H1 (cell line): ENCODE data around the gene SPECC1. TPM values are rescaled to one million over a fixed set of nuclear protein-coding genes. Genes with fewer than 3 reads are reported as not detected.

Source experiments
- CTCF ChIA-PET: fragments of 300-600 bp; sonication (Branson Sonifier 250); formaldehyde crosslinking; loops from one replicate; lab custom pipeline; 2021; ENCODE audit not compliant: partially characterized antibody; lab: Charles Lee
- POLR2A ChIA-PET: fragments of 300-600 bp; sonication (Branson Sonifier 250); formaldehyde crosslinking; loops from one replicate; lab custom pipeline; 2021; ENCODE audit warnings: inconsistent platforms; ENCODE audit not compliant: partially characterized antibody; lab: Charles Lee
- DNase-seq, 2 experiments: peaks; one replicate each; pipeline versions ENCODE4 v3.0.0 to v3.0.0-alpha.2; 2010 to 2022; ENCODE audit warnings: low spot score in 2 of 2, low read depth in 1 of 2, mixed read lengths in 1 of 2
- FAIRE-seq: peaks from 2 replicates; lab custom pipeline; 2011; peaks lifted over from hg19 to GRCh38; lab: Jason Lieb, UNC
- H2AFZ ChIP-seq: 2 replicates; pipeline ENCODE4 v1.8.1; 2012; ENCODE audit warnings: low read length, inconsistent platforms
- H2AK5ac ChIP-seq: 2 replicates; pipeline ENCODE4 v1.6.1; 2013; ENCODE audit warnings: low read depth, low read length
- H2BK120ac ChIP-seq: replicated peaks from 2 replicates; pipeline ENCODE3; 2013; ENCODE audit warnings: low read depth, low read length, inconsistent platforms
- H2BK12ac ChIP-seq: 2 replicates; pipeline ENCODE4 v1.6.1; 2013; ENCODE audit warnings: low read depth, low read length
- H2BK15ac ChIP-seq: 2 replicates; pipeline ENCODE4 v1.6.1; 2013; ENCODE audit warnings: low read length
- H2BK20ac ChIP-seq: 2 replicates; pipeline ENCODE4 v1.6.1; 2013; ENCODE audit warnings: low read length
- H2BK5ac ChIP-seq: 2 replicates; pipeline ENCODE4 v1.6.1; 2013; ENCODE audit warnings: low read depth, low read length
- H3K14ac ChIP-seq: 2 replicates; pipeline ENCODE4 v1.6.1; 2013; ENCODE audit warnings: inconsistent platforms; ENCODE audit not compliant: insufficient read length
- H3K18ac ChIP-seq: 2 replicates; pipeline ENCODE4 v1.6.1; 2013; ENCODE audit warnings: low read length; ENCODE audit errors: extremely low read depth
- H3K23ac ChIP-seq: 2 replicates; pipeline ENCODE4 v1.6.1; 2013; ENCODE audit warnings: inconsistent platforms; ENCODE audit not compliant: insufficient read length
- H3K23me2 ChIP-seq: 2 replicates; pipeline ENCODE4 v1.6.1; 2013; ENCODE audit warnings: low read depth, low read length
- H3K27ac ChIP-seq: 2 replicates; pipeline ENCODE4 v1.6.1; 2011; ENCODE audit warnings: low read depth, low read length, inconsistent platforms
- H3K27me3 ChIP-seq, 4 experiments: replicated peaks in 1 of 4; 1 replicate in 1 of 4; 2 replicates in 3 of 4; pipeline versions ENCODE4 v1.6.1 to v1.8.1; 2011 to 2013; ENCODE audit warnings: low read length in 3 of 4, mild to moderate bottlenecking in 3 of 4, inconsistent platforms in 2 of 4, mixed read lengths in 2 of 4, moderate library complexity in 1 of 4; ENCODE audit not compliant: control insufficient read depth in 3 of 4, insufficient read depth in 3 of 4; ENCODE audit errors: extremely low read depth in 1 of 4
- H3K36me3 ChIP-seq, 4 experiments: 2 replicates each; pipeline versions ENCODE4 v1.6.1 to v1.8.1; 2011 to 2013; ENCODE audit warnings: mild to moderate bottlenecking in 4 of 4, low read length in 3 of 4, moderate library complexity in 2 of 4, control low read depth in 1 of 4, inconsistent platforms in 1 of 4; ENCODE audit not compliant: insufficient read depth in 4 of 4, control insufficient read depth in 2 of 4
- H3K4ac ChIP-seq: replicated peaks from 2 replicates; pipeline ENCODE3; 2013; ENCODE audit warnings: low read length, low read depth, mixed read lengths, inconsistent platforms; ENCODE audit not compliant: insufficient read length
- H3K4me1 ChIP-seq, 4 experiments: replicated peaks in 1 of 4; 1 replicate in 1 of 4; 2 replicates in 3 of 4; pipeline versions ENCODE4 v1.6.1 to v1.8.1; 2011 to 2013; ENCODE audit warnings: low read length in 3 of 4, inconsistent platforms in 2 of 4, mixed read lengths in 1 of 4; ENCODE audit not compliant: insufficient read depth in 4 of 4, control insufficient read depth in 3 of 4
- H3K4me2 ChIP-seq, 2 experiments: 2 replicates each; pipeline versions ENCODE4 v1.6.1 to v1.8.1; 2011 to 2013; ENCODE audit warnings: low read depth in 2 of 2, low read length in 2 of 2, control low read depth in 1 of 2, inconsistent platforms in 1 of 2, mild to moderate bottlenecking in 1 of 2; ENCODE audit not compliant: insufficient read depth in 1 of 2
- H3K4me3 ChIP-seq, 4 experiments: fragments of 200-600, 300-600 bp in 1 of 4; sonication (generic), shearing (Covaris generic), sonication (Bioruptor Twin) in 1 of 4; 2 replicates each; pipeline versions ENCODE4 v1.5.1 to v1.8.1; 2011 to 2016; ENCODE audit warnings: low read length in 4 of 4, low read depth in 3 of 4, control low read depth in 2 of 4, inconsistent platforms in 2 of 4, mild to moderate bottlenecking in 2 of 4, mixed read lengths in 1 of 4, moderate library complexity in 1 of 4; ENCODE audit not compliant: insufficient read depth in 2 of 4; ENCODE audit errors: extremely low read depth in 1 of 4
- H3K56ac ChIP-seq: replicated peaks from 2 replicates; pipeline ENCODE3; 2013; ENCODE audit warnings: low read depth, mild to moderate bottlenecking, mixed read lengths, low read length, inconsistent platforms; ENCODE audit not compliant: insufficient read length
- H3K79me1 ChIP-seq: 2 replicates; pipeline ENCODE4 v1.6.1; 2013; ENCODE audit warnings: low read depth, low read length, control low read depth
- H3K79me2 ChIP-seq, 2 experiments: 2 replicates each; pipeline versions ENCODE4 v1.6.1 to v1.8.1; 2012 to 2013; ENCODE audit warnings: low read length in 2 of 2, mild to moderate bottlenecking in 2 of 2, inconsistent platforms in 1 of 2; ENCODE audit not compliant: insufficient read depth in 2 of 2, control insufficient read depth in 1 of 2
- H3K9ac ChIP-seq, 4 experiments: replicated peaks in 1 of 4; 1 replicate in 1 of 4; 2 replicates in 3 of 4; pipeline versions ENCODE4 v1.6.1 to v1.8.1; 2011 to 2013; ENCODE audit warnings: low read depth in 3 of 4, low read length in 3 of 4, control low read depth in 2 of 4, mild to moderate bottlenecking in 2 of 4, moderate library complexity in 2 of 4, inconsistent platforms in 1 of 4; ENCODE audit errors: extremely low read depth in 1 of 4
- H3K9me3 ChIP-seq, 2 experiments: 2 replicates each; pipeline versions ENCODE4 v1.6.1 to v1.8.1; 2012 to 2013; ENCODE audit warnings: mild to moderate bottlenecking in 2 of 2, moderate library complexity in 2 of 2, control low read depth in 1 of 2, inconsistent platforms in 1 of 2, low read depth in 1 of 2, low read length in 1 of 2, mixed read lengths in 1 of 2; ENCODE audit not compliant: insufficient read depth in 2 of 2
- H4K20me1 ChIP-seq, 2 experiments: replicated peaks in 1 of 2; 2 replicates each; pipeline versions ENCODE3 to v1.8.1; 2011 to 2013; ENCODE audit warnings: inconsistent platforms in 2 of 2, low read length in 2 of 2, mild to moderate bottlenecking in 1 of 2; ENCODE audit not compliant: insufficient read depth in 2 of 2, control insufficient read depth in 1 of 2
- H4K5ac ChIP-seq: 2 replicates; pipeline ENCODE4 v1.6.1; 2013; ENCODE audit warnings: low read length, low read depth, mixed read lengths, inconsistent platforms; ENCODE audit not compliant: insufficient read length
- H4K8ac ChIP-seq: 2 replicates; pipeline ENCODE4 v1.8.0; 2013; ENCODE audit warnings: mild to moderate bottlenecking, moderate library complexity, low read length, inconsistent platforms; ENCODE audit not compliant: insufficient read depth; ENCODE audit errors: extremely low read depth
- H4K91ac ChIP-seq: replicated peaks from 2 replicates; pipeline ENCODE3; 2013; ENCODE audit warnings: low read length, mixed read lengths, inconsistent platforms; ENCODE audit not compliant: insufficient read length
- CHD2 ChIP-seq: IDR thresholded peaks from 2 replicates; pipeline ENCODE4 v1.6.1; 2012; ENCODE audit warnings: low read length, improper control_type of control experiment
- CREB1 ChIP-seq: IDR thresholded peaks from 2 replicates; pipeline ENCODE4 v1.6.1; 2012; ENCODE audit warnings: inconsistent platforms
- RAD21 ChIP-seq, 2 experiments: IDR thresholded peaks in 1 of 2; conservative IDR thresholded peaks in 1 of 2; 2 replicates each; pipeline ENCODE4 v1.6.1; 2011; ENCODE audit warnings: low read depth in 2 of 2, low read length in 2 of 2, improper control_type of control experiment in 1 of 2, inconsistent platforms in 1 of 2, mild to moderate bottlenecking in 1 of 2, moderate library complexity in 1 of 2
- RBBP5 ChIP-seq: IDR thresholded peaks from 2 replicates; pipeline ENCODE4 v1.7.1; 2012; ENCODE audit warnings: low read depth, mild to moderate bottlenecking, inconsistent platforms, low read length, moderate library complexity, borderline replicate concordance
- SIN3A ChIP-seq, 2 experiments: IDR thresholded peaks in 1 of 2; conservative IDR thresholded peaks in 1 of 2; 2 replicates each; pipeline ENCODE4 v1.6.1; 2011 to 2012; ENCODE audit warnings: low read length in 2 of 2, improper control_type of control experiment in 1 of 2, low read depth in 1 of 2, mild to moderate bottlenecking in 1 of 2
- SRF ChIP-seq: IDR thresholded peaks from 2 replicates; pipeline ENCODE4 v1.6.1; 2011; ENCODE audit warnings: mild to moderate bottlenecking, low read depth, low read length, moderate library complexity
- TBP ChIP-seq: IDR thresholded peaks from 2 replicates; pipeline ENCODE4 v1.6.1; 2011; ENCODE audit warnings: low read depth, low read length, improper control_type of control experiment
- TEAD4 ChIP-seq: IDR thresholded peaks from 2 replicates; pipeline ENCODE4 v1.6.1; 2012; ENCODE audit warnings: low read depth, low read length, inconsistent platforms, mixed read lengths
- WGBS, 2 experiments: shearing (Covaris generic) in 1 of 2; methylation state at CpG; one replicate each; pipeline versions ENCODE4 v1.1.6 to v1.1.7; 2013 to 2015; ENCODE audit warnings: low lambda C conversion rate in 2 of 2, mixed read lengths in 2 of 2, inconsistent platforms in 1 of 2, low coverage in 1 of 2, missing lambda C conversion rate in 1 of 2; ENCODE audit not compliant: insufficient replicate concordance in 2 of 2, insufficient coverage in 1 of 2, insufficient read length in 1 of 2; ENCODE audit errors: extremely low coverage in 1 of 2, missing lambda C conversion rate in 1 of 2; 5-methylcytosine and 5-hydroxymethylcytosine counted together
- polyA plus RNA-seq, 7 experiments: library from polyadenylated mRNA; depleted of rRNA in 3 of 7; stranded (reverse) in 5 of 7; unstranded in 2 of 7; fragments of >200 nt in 5 of 7; fragments of 200-250 nt in 2 of 7; gene quantifications; 1 replicate in 5 of 7; 2 replicates in 1 of 7; 4 replicates in 1 of 7; pipeline versions ENCODE4 v1.2.1 to v1.2.3, GENCODE V29; 2011 to 2013; ENCODE audit warnings: missing spikeins in 2 of 7, mixed read lengths in 2 of 7
- total RNA-seq: library from RNA; stranded (reverse); fragmentation: NEBNext Ultra II Directional; extraction: Animal tissue kit (Norgen Biotek cat#: 25700); gene quantifications from 2 replicates; pipeline ENCODE4 v1.2.1, GENCODE V29; 2021

Gene SPECC1
- total and polyA plus RNA-seq, 2 of the 8 experiments (the other 6 are each of a cell fraction or from before 2014, with no cell fraction given): 35.8 to 87.9 TPM

GRCh38 chr17:20187049-20187448, 177.9 kb downstream of the SPECC1 start:
- POLR2A ChIA-PET: no interaction called here
- H4K91ac ChIP-seq: no peak overlapping the region
- peak overlapping the region; percentile 56; the same call in 1 of the 2 replicates for H3K18ac ChIP-seq
- peaks cover 9 to 34% (median 25%) of the 10 kb centered on the region in 4 experiments; a peak in 6 of 7 replicates for H3K4me1 ChIP-seq
- no peak overlapping the region; the same call in 1 of the 2 replicates for H3K27ac ChIP-seq
- DNase-seq (no peak), FAIRE-seq (no peak)
- H2BK20ac ChIP-seq: peak overlapping the region; percentile 62; the same call in 1 of the 2 replicates
- H3K36me3 ChIP-seq: no peaks in the 10 kb centered on the region
- no peak overlapping the region for H2BK120ac ChIP-seq
- no peak overlapping the region for H3K56ac ChIP-seq
- CTCF ChIA-PET: no interaction called here
- peaks cover 8 to 88% of the 10 kb centered on the region in 2 experiments for H3K79me2 ChIP-seq
- no peaks in the 10 kb centered on the region for H3K27me3 ChIP-seq
- H3K23ac ChIP-seq: no peak overlapping the region
- no peak overlapping the region for H4K5ac ChIP-seq
- 90% methylated on average over 4 of the region's 4 CpGs; no CpG with 5 or more reads in 1 of the 2 experiments for WGBS, 2 experiments
- 0 out of 2 replicates have a peak overlapping the region, but pooled peaks have one; percentile 64 for H2BK12ac ChIP-seq
- 0 out of 2 replicates have a peak, but pooled peaks cover 2% of the 10 kb centered on the region for H3K23me2 ChIP-seq
- no peak overlapping the region for H4K8ac ChIP-seq
- no peak overlapping the region for H3K9ac ChIP-seq
- TF ChIP-seq TBP (no peak), CREB1 (no peak), SRF (no peak), RAD21 (IDR thresholded peaks at IDR 0.05 in 1 of 2, conservative IDR thresholded peaks at IDR 0.05 in 1 of 2; ENCODE audit: low read depth in 2 of 2, low read length in 2 of 2) (no peak), TEAD4 (no peak), RBBP5 (no peak), CHD2 (no peak), SIN3A (conservative IDR thresholded peaks at IDR 0.05 in 1 of 2, IDR thresholded peaks at IDR 0.05 in 1 of 2; ENCODE audit: low read depth in 1 of 2, low read length in 2 of 2) (no peak)
- H2BK5ac ChIP-seq: peak overlapping the region; percentile 39; the same call in 1 of the 2 replicates
- no peaks in the 10 kb centered on the region for H4K20me1 ChIP-seq
- no peaks in the 10 kb centered on the region for H3K9me3 ChIP-seq
- peaks cover 7% of the 10 kb centered on the region for H3K79me1 ChIP-seq
- no peak overlapping the region for H3K14ac ChIP-seq
- no peak overlapping the region for H3K4ac ChIP-seq
- no peak overlapping the region for H3K4me3 ChIP-seq
- no peak overlapping the region for H3K4me2 ChIP-seq
- H2BK15ac ChIP-seq: peak overlapping the region; percentile 67; the same call in 1 of the 2 replicates
- H2AK5ac ChIP-seq: peak overlapping the region; percentile 86; the same call in 1 of the 2 replicates
- H2AFZ ChIP-seq: no peak overlapping the region
